Stimulated activated CD8-positive, alpha-beta memory T cell treated with anti-CD3 and anti-CD28 coated beads, Interleukin-12 subunit alpha, Interleukin-12 subunit beta, amount 100 ng/mL, for 24 hours (primary cell): Measurements from ENCODE around the gene ATXN10.
"Not testable (repeated sequence)": the region's sequence is repeated elsewhere in the genome, so short reads cannot be mapped to it uniquely, and the experiment has no call there.

ENCODE experiments used
- DNase-seq: peaks from one replicate; pipeline ENCODE4 v3.0.0-alpha.2; 2020; ENCODE audit errors: extremely low read depth

Gene ATXN10

DNA sequence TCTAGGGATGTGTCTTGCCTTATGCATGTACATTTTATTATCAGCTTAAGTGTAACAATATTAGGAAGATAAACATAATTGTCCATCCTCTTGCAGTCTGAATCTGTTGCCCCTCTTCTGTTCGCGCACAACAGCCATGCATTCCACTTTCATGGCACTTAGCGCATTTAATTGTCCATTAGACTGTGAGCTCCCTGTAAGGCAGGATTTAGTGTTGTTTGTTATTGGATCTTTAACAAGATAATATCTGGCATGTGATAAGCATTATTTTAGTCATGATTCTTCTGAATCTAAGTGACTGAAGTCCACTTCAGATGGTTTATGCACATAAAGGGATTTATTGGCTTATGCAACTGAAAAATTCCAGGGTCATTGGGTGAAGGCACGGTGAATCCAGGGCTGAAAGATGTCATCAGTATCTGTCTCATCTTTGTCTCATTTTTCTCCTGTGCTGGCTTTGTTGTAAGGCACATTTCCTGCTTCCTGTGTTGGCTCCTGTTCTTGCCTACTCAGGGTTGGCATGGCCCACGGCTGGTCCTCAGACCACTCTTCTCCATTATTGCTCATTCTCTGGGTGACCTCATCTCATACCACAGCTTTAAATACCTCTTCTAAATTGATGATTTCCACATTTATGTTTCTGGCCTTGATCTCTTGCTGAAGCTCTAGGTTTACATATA lies 37.6 kb downstream of the ATXN10 start:
- no peak for DNase-seq

DNA sequence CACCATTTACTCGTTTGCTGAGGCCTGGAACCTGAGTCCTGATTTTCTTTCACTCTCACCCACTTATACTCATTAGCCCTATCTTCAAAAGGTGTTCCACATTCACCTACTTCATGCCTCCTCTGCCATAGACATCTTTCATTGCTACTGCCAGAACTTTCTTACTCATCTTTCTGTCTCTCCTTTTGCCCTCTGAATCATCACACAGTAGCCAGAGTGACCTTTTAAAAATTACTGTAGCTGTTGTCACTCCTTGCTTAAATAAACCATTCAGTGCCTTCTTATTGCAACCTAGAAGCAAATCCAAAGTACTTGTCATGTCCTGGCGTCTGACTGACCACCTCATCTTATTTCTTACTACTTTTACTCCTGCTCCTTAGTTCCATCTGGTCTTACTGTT lies 38.2 kb downstream of the ATXN10 start:
- no peak for DNase-seq

DNA sequence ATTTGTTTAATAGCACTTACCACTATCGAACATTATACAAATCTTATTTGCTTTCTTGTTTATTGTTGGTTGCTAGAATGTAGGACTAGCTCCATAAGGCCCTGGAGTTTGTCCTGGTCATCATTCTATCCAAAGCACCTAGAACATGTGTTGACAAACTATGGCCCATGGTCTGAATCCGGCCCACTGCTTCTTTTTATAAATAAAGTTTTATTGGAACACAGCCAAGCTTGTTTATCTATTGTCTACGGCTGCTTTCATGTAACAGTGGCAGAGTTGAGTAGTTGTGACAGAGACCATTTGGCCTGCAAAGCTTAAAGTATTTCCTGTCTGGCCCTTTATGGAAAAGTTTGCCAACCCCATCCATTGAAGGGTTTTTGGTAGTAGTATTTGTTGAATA lies 38.8 kb downstream of the ATXN10 start:
- no peak for DNase-seq

DNA sequence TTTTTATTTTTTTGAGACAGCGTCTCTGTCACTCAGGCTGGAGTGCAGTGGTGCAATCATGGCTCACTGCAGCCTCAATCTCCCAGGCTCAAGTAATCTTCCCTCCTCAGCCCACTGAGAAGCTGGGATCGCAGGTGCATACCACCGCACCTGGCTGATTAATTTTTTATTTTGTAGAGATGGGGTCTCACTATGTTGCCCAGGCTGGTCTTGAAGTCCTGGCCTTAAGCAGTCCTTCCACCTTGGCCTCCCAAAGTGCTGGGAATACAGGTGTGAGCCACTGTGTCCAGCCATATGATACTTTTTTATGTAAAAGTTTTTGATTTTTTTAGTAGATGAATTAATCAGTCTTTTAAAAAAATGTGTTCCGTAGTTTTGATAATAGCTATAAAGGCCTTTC lies 42.8 kb downstream of the ATXN10 start:
- DNase-seq, result not testable (repeated sequence)

DNA sequence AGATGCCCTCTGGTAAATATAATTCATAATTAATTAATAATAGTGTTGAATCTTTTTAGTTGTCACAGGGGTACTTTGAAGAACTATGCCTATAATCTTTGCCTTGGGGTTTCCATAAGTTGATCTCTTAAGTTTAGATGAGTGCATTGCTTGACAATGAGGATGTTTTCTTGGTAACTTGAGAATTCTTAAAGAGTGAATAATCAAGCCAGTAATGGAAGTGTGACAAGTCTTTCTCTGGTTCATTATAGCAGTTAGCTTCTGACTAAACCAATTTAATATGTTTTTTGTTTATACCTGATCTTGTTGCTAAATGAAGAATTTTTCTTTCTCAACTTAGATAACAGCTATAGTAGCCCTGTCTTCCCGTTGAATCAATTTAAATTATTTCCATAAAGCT lies 46.2 kb downstream of the ATXN10 start:
- no peak for DNase-seq

DNA sequence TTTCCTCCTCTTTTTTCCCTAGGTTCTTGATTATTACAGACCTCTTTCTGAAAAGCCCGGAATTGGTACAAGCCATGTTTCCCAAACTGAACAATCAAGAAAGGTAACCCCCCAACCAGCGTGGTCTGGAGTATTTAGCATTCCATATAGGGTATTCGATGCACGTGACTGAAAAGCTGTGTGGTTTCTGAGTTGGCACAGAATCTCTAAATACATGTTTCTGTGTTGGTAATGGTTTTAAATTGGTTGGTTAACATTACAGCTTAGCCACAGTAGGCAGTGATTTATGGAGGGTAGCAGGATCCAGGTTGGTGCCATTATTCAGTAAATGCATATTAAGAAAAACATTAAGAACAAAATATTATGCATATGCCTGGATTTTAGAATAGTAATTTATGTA lies 46.8 kb downstream of the ATXN10 start:
- no peak for DNase-seq

DNA sequence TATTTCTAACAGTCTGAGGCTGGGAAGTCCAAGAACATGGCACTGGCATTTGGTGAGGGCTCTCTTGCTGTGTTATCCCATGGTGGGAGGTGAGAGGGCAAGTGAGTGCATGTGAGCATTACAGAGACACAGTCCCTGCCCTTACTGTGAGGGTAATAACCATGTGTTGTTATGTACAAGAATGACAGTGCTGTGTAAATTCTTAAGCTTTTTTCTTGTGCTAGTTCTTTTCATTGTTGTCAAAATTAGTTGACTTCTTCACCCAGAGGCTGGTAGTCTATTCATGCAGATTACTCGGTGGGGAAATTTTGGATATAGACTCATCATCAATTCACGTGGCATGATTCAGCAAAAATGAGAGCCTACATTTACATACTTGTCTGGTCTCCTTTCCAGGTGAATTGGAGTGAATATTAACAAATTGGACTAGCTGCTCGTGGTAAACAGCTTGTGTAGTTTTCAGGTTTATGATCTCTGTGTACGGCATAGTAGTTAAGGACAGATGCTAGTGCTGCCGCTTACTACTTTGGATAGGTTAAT lies 49.3 kb downstream of the ATXN10 start:
- no peak for DNase-seq

DNA sequence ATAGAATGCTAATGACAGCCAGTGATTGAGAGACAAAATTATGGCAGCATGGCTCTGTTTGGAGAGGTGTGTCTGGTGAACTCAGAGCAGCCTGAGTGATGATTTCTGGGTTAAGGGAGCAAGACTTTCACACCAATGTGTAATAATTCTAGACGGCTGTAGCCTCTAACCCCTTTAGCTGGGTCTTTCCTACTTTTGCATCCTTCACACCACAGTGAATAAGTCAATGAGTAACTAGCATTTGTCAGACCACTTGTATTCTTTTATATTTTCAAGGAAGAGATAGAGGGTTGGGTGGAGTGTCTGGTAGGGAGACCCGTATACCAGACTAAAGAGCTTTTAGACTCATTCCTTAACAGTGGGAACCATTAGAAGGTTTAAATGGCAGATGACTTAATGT lies 50.4 kb downstream of the ATXN10 start:
- DNase-seq, result no peak

DNA sequence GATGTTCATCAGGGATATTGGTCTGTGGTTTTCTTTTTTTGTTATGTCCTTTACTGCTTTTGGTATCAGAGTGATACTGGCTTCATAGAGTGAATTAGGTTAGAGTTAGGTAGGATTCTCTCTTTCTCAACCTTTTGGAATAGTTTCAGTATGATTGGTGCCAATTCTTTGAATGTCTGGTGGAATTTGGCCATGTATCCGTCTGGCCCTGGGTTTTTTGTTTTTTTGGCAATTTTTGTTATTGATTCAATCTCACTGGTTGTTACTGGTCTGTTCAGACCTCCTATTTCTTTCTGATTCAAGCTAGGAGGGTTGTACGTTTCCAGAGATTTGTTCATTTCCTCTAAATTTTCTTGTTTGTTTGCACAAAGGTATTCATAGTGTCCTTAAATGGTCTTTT lies 54.4 kb downstream of the ATXN10 start:
- DNase-seq, result no peak

DNA sequence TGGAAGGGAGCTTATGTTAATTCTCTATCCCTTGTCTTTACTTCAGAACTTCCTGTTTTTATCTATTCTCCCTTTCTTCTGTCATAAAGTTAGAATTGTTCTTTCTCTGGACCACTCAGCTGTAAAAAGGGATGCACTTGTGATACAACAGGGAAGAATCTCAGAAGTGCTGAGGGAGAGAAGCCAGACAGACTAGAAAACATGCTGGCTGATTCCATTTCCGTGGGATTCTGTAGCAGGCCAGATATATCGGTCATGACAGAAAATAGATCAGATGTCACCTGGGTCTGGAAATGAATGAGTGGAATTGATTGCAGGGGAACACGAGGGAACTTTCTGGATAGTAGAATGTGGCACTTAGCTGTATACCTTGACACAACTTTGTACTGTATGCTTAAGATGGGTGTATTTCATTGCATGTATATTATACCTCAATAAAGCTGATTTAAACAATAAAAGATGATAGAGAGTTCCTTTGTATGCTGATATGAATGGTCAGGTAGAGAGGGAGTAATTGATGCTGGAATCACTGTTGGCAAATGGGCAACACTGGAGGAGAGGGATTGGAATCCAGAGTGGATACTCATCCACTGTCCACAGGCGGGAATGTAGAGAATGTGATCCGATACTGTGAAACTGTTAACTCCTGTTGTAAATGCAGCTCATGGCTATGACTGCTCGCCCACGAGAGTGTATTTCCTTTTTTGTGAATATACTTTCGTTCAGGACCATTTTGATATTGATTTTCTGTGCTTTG lies 59.6 kb downstream of the ATXN10 start:
- no peak for DNase-seq

DNA sequence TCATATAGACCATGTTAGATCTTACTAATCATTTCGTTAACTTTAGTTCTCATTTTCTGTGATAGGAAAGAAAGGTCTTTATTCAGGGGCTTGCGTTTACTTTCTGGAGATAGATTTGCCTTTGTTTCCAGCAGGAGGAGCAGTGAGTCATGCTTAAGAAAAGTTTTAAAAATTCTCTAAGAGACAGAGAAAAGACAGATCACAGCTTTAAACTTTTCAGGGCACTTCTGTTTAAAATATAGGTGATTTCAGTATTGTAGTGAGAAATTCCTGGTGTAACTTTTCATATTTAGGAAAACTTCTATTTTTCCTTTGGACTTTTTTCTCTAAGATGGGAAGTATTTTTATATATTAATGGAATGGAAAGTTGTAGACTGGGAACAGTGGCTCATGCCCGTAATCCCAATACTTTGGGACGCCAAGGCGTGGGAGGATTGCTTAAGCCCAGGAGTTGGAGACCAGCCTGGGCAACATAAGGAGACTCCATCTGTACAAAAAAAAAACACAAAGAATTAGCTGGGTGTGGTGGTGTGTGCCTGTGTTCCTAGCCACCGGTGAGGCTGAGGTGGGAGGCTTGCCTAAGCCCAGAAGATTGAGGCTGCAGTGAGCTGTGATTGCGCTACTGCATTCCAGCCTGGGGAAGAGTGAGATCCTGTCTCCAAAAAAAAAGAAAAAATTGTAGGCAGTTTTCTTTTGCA lies 60.3 kb downstream of the ATXN10 start:
- no peak for DNase-seq

DNA sequence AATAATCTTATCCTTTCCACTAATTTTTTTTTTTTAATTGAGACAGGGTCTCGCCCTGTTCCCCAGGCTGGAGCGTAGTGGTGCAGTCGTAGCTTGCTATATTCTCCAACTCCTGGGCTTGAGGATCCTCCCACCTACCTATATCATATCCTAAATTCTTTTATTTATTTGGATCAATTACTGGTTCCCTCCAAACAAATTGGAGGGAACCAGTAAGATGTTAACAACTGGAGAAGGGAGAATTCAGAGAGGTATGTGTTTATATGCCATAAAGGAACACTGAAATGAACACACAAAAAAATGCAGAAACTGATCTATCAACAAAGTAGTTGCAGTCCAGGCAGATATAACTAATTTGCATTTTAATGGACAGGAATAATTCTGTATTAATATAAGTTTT lies 63.6 kb downstream of the ATXN10 start:
- no peak for DNase-seq

DNA sequence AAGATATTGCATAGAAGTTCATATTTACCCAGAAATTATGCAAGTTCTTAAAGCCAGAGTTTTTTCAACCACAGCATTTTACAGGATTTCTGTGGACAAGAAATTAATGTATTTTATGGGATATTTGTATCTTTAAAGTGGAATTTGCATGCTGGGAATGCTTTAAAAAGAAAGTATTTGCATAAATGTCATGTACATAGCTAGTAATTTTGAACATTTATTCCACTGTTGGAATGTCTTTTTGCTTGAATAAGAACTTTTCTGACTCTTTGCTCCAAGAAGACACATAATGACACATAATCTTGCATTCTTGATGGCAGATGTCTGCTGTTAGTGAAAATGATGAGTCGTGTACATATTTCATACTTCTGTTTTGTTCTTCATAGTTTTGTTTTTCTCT lies 66.6 kb downstream of the ATXN10 start:
- no peak for DNase-seq

DNA sequence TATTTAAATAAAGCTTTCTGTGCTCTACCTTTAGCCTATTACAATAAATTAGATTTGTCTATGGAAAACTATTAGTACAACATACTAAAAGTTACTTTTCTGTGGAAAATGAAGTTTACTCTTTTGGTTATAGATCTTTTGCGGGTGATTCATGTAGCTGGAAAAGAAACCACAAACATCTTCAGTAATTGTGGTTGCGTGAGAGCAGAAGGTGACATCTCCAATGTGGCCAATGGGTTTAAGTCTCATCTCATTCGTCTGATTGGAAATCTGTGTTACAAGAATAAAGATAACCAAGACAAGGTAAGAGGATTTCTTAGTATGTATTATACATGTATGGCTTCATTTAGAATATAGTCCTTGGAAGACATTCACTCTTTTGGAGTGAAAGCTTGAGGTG lies 68.6 kb downstream of the ATXN10 start:
- no peak for DNase-seq

DNA sequence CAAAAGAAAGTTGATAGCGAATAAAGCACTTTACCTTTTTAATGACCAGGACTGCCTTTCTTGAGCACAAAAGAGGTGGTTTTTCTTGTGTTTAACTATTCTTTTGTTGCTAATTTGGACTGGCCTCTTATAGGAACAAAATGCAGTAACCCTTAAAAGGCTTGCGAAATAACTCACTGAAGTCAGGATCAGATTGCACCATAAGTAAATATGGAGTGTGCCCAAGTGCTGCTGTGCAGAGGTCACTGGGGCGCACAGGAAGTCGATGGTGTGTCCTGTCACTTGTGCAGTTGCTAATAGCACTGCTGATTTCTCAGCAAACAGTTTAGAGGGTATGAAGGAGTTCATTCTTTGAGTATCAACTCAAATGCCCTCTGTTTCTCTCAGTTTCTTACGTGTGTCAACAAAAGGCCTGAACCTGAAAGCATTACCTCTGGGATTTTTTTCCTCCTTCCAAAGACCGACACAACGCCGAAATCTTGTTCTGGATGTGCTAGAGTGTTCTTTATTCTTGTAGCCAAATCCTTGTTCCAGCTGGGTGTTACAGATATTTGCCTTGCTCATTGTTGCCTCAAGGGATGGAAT lies 71.3 kb downstream of the ATXN10 start:
- no peak for DNase-seq

DNA sequence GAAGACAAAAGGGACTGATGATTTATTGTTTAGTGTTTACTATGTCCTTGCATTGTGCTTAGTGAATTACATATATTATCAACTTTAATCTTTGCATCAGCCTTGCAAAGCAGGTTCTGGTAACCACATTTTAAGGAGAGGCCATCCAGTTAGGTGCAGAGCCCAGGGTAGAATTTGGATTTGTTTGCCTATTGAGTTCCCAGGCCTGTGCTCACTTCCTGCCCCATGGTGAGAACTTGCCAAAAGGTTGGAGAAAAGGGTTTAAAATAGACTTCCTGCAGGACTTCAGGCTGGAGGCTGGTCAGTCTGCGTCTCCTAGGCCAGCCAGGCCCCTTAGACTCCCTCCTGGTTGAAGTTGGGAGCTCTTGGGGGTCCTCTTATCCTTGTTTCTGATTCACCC lies 72.1 kb downstream of the ATXN10 start:
- DNase-seq, result no peak

DNA sequence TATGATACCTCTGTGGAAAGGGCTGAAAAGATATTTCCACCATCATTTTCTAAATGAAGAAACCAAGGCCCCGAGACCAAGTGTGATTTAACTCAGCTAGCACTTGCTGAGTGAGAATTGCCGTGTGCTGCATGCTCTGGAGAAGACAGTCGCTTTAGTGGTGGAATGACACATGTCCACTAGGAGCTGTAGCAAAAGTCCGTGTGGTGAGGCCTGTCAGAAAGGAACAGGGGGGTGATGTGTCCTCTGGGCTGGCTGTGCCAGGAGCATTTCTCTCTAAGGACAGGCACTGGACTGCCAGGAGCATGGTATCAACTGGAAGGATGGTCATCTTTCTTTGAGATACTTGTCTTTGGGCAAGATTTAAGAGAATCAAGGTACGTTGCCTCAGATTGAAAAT lies 72.8 kb downstream of the ATXN10 start:
- no peak for DNase-seq

DNA sequence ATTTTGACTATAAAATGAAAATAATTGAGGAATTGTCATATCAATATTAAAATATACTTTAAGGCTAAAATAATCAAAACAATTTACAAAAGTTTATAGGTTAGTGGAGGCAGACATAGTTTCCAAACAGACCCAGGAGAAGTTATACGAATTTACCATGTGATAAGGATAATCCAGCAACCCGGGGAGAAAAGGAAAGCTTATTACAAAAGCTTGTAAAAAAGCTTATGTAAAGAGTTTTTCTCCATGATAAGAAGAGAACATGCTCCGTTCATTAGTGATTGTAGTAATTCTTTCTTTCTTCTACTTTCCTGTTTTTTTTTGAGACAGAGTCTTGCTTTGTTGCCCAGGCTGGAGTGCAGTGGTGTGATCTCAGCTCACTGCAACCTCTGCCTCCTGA lies 79.0 kb downstream of the ATXN10 start:
- no peak for DNase-seq

DNA sequence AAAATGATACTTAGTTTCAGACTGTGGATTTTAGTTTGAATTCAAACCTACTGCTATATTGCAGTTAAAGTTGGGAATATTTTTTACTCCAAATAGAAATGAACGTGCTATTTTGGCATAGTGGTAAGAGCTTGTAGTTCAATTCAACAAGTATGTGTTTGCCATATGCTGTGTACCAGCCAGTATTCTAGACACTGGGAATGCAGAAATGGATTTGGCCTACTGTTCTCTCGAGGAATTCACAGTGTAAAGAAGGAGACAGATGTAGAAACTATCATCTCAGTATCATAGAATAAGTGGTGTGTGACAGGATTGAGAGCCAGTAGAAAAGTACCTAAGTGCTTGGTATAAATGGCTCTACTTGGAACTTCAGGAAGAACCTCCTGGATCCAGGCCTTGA lies 80.4 kb downstream of the ATXN10 start:
- DNase-seq, result no peak

DNA sequence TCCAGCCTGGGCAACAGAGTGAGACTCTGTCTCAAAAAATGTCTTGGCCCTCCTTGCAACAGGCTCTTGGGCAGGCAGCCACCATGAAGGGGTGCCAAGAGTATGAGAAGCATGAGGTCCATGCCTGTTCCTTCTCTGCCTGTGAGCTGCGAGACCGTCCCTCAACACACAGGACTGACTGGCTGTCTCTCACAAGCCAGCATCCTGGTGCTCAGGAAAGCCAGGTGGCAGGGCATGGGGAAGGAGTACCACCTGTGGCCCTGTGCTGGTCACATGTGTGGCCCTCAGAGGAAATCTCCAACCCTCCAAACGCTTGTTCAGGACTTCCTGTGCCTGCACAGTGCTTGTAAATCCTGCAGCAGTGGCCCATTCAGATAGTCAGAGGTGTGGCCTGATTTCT lies 83.2 kb downstream of the ATXN10 start:
- no peak for DNase-seq

DNA sequence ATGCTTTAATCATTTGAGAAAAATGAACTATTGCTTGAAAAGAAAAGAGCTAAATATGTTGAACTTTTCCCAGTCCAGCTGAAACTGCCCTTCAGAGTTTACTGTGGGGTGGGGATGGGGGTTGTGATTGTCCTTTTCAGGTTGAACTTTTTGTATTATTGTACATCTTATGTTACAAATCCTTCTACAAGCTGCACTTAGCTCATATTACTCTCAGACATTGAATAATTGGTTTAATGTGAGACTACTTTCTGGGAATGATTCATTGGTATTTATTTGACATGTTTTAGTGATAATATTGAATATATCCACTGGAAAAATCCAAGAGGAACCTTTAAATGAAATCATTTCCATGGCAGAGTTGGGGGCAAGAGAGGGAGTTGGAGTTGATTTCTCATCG lies 84.9 kb downstream of the ATXN10 start:
- DNase-seq, result no peak

DNA sequence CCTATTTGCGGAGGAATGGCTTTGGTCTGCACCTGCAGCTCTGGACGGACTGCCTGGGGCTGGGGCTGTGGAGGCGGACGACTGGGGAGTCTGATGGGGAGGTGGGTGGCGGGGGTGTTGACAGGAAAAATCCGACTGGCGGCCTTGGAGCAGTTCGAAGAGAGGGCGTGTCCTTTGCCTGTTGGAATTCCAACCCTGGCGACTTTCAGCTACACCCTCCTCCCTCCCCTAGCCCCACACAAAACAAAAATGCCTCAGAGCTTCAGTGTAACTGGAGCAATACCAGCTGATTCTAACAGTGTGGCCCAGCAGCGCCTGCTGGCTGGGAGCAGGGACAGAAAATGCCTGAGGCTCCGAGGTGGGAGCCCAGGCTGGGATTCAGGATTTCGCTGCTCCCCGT lies 85.4 kb downstream of the ATXN10 start:
- DNase-seq, result no peak

DNA sequence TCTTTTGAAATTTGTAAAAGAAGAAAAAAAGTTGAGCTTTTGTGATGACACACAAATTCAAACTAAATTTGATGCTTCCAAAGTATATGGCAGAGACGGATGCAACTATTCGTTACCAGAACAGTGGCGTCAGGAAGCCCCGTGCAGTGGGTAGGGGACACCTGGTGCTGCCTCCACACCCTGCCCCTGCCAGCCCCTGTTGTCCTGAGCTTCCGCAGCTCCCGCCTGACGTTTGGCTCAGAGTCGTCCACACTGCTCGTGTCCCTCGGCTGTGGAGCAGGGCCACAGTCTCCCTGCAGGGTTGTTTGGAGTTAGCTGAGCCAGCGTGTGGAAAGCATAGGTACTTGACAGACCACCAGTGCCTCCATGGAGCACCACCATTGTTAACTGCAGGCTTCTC lies 86.3 kb downstream of the ATXN10 start:
- DNase-seq, result no peak
